ENCODE results near the gene GUCA2A.

GUCA2A gene

GRCh38 chr1:42128964-42129363 lies 35.6 kb downstream of the GUCA2A start:
- DNase-seq (ENCODE audit: low spot score) = no peak
- no peak for TF ChIP-seq CTCF (IDR thresholded peaks at IDR 0.05; ENCODE audit: borderline replicate concordance, control extremely low read depth, extremely low read depth, insufficient read depth, missing control alignments)
- in situ Hi-C loops (cut with MboI; ENCODE audit: low sequenced_read_pairs, unreplicated experiment) = loop anchor here (25.0 kb wide), 1 partner anchor 567 kb away; no protein-coding TSS in a partner anchor

GRCh38 chr1:42128499-42128898 lies 36.0 kb downstream of the GUCA2A start:
- no peak for DNase-seq (ENCODE audit: low spot score)
- in situ Hi-C loops (cut with MboI; ENCODE audit: low sequenced_read_pairs, unreplicated experiment) = loop anchor here (25.0 kb wide), 1 partner anchor 566 kb away; no protein-coding TSS in a partner anchor
- TF ChIP-seq CTCF (IDR thresholded peaks at IDR 0.05; ENCODE audit: borderline replicate concordance, control extremely low read depth, extremely low read depth, insufficient read depth, missing control alignments) = no peak

DNA sequence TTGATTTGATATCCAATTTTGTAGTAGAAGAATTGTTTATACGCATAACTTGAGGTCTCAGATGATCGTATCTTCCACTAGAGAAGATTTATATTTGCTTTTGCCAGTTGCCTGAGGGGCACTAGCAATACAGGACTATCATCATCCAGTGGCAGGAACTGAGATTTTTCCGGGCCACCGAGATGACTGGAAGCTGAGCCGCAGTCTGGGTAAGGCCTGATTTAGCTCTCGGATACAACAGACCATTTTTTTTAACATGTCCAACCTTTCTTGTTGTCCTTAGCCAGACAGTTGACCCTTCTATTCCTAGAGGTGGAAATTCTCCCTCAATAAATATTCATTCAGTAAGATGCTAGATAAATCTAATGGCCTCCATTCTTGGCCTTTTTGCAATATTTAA lies 36.8 kb downstream of the GUCA2A start:
- no peak for TF ChIP-seq CTCF (IDR thresholded peaks at IDR 0.05; ENCODE audit: borderline replicate concordance, control extremely low read depth, extremely low read depth, insufficient read depth, missing control alignments)
- DNase-seq (ENCODE audit: low spot score) = no peak
- in situ Hi-C loops (cut with MboI; ENCODE audit: low sequenced_read_pairs, unreplicated experiment) = loop anchor here (25.0 kb wide), 1 partner anchor 565 kb away; no protein-coding TSS in a partner anchor

- DNase-seq (ENCODE audit: low spot score) = no peak
- in situ Hi-C loops (cut with MboI; ENCODE audit: low sequenced_read_pairs, unreplicated experiment) = loop anchor here (25.0 kb wide), 1 partner anchor 563 kb away; no protein-coding TSS in a partner anchor
- no peak for TF ChIP-seq CTCF (IDR thresholded peaks at IDR 0.05; ENCODE audit: borderline replicate concordance, control extremely low read depth, extremely low read depth, insufficient read depth, missing control alignments)
These were observed 39.0 kb downstream of the GUCA2A start for GRCh38 chr1:42125552-42125951.

DNA sequence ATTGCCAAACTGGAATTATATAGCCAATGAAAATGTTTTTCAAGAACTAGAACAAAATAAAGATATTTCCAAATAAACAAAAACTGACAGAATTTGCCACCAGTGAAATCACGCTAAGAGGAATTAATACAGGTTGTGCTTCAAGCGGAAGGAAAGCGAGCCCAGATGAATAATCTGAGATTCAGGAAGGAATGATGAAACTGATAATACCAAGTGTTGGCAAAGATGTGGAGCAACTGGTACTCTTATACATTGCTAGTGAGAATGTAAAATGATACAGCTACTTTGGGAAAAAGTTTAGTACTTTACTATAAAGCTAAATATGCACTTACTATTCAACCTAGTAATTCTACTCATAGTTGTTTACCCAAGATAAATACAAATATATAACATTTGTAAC lies 42.1 kb downstream of the GUCA2A start:
- no peak for TF ChIP-seq CTCF (IDR thresholded peaks at IDR 0.05; ENCODE audit: borderline replicate concordance, control extremely low read depth, extremely low read depth, insufficient read depth, missing control alignments)
- no peak for DNase-seq (ENCODE audit: low spot score)
- in situ Hi-C loops (cut with MboI; ENCODE audit: low sequenced_read_pairs, unreplicated experiment) = no loop called here

GRCh38 chr1:42118125-42118524 lies 46.4 kb downstream of the GUCA2A start:
- no peak for TF ChIP-seq CTCF (IDR thresholded peaks at IDR 0.05; ENCODE audit: borderline replicate concordance, control extremely low read depth, extremely low read depth, insufficient read depth, missing control alignments)
- DNase-seq (ENCODE audit: low spot score) = no peak

DNA sequence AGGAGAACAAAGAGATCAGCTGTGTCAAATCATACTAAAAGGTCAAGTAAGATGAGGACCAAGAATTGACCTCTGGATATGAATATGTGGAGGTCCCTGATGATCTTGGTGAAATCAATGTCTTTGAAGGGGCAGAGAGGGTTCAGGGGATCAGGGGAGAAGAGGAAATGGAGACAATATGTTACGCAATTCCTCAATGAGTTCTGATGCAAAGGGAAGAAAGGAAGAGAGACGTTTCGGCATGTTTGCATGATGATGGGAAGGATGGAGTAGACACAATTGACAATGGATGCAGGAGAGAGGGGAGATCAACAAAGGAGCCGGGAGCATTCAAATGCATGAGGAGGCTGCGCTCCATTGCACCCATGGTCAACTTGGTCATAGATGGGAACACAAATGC lies 47.3 kb downstream of the GUCA2A start:
- in situ Hi-C loops (cut with MboI; ENCODE audit: low sequenced_read_pairs, unreplicated experiment) = no loop called here
- no peak for DNase-seq (ENCODE audit: low spot score)
- no peak for TF ChIP-seq CTCF (IDR thresholded peaks at IDR 0.05; ENCODE audit: borderline replicate concordance, control extremely low read depth, extremely low read depth, insufficient read depth, missing control alignments)

More at GRCh38 chr1:42118125-42118524, 46.4 kb downstream of the GUCA2A start:
- in situ Hi-C loops (cut with MboI; ENCODE audit: low sequenced_read_pairs, unreplicated experiment) = no loop called here
